ENCODE data around the gene ATG12.

GRCh38 chr5:115838885-115839518 is 2.4 kb downstream of the ATG12 start:
- TF ChIP-seq CTCF (conservative IDR thresholded peaks at IDR 0.05; ENCODE audit: low read depth in 2 of 2) (peak in 1 of 2 experiments; percentile 73; a peak in 3 of 4 replicates), EZH2 (IDR thresholded peaks at IDR 0.05; ENCODE audit: low read depth, unreplicated experiment) (no peak), ZNF331 (CRISPR knock-in tag; IDR thresholded peaks at IDR 0.05; ENCODE audit: low read depth) (no peak), EZH2phosphoT487 (IDR thresholded peaks at IDR 0.05; ENCODE audit: unreplicated experiment) (no peak), REST (IDR thresholded peaks at IDR 0.05; ENCODE audit: unreplicated experiment) (no peak), NANOG (IDR thresholded peaks at IDR 0.05; ENCODE audit: borderline replicate concordance) (no peak), STAT1 (IDR thresholded peaks at IDR 0.05; ENCODE audit: unreplicated experiment) (no peak), POLR2AphosphoS5 (IDR thresholded peaks at IDR 0.05; ENCODE audit: low read depth) (no peak), ZNF114 (CRISPR knock-in tag; IDR thresholded peaks at IDR 0.05) (no peak), CREB1 (CRISPR knock-in tag; IDR thresholded peaks at IDR 0.05; ENCODE audit: low read depth) (no peak), ETS1 (IDR thresholded peaks at IDR 0.05) (no peak)

Measured in GM23338 (cell line).